ENCODE measurements around the gene FDXACB1.

DNA sequence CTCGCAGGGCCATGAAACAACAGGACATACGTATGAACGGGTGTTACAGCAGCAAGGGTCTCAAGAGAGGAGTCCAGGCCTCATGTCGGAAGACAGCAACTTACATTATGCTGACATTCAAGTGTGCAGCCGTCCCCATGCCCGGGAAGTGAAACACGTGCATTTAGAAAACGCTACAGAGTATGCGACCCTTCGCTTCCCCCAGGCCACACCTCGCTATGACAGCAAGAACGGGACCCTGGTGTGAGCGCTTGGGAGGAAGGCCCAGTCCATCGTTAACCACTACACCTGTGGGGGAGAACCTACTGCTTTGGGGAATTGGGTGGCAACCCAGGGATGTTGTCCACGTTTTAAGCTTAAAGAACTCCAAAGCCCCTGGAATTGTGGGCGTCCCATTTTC, 47.0 kb upstream of the FDXACB1 start:
- TF ChIP-seq CTCF (IDR thresholded peaks at IDR 0.05; ENCODE audit: low read depth, low read length) (no peak), POLR2A (IDR thresholded peaks at IDR 0.05; ENCODE audit: extremely low read depth, insufficient read length) (no peak), MYC (IDR thresholded peaks at IDR 0.05; ENCODE audit: low read depth, low read length) (no peak)

Measured in NB4 (cell line).